ENCODE results near the gene CLCN5.
A peak's percentile ranks its signal among the peaks of the same experiment; 100 is the strongest.

The CLCN5 gene

GRCh38 chrX:49880668-49881067 is 41.7 kb upstream of the CLCN5 start:
- no peak for TF ChIP-seq CTCF (conservative IDR thresholded peaks at IDR 0.05)
- H3K27ac ChIP-seq, result no peak overlapping the region

GRCh38 chrX:49884290-49884862 is 38.0 kb upstream of the CLCN5 start:
- no peak overlapping the region for H3K27ac ChIP-seq
- TF ChIP-seq CTCF (conservative IDR thresholded peaks at IDR 0.05), result peak; percentile 72

- H3K27ac ChIP-seq, result no peak overlapping the region
- no peak for TF ChIP-seq CTCF (conservative IDR thresholded peaks at IDR 0.05)
These were observed 29.9 kb upstream of the CLCN5 start for GRCh38 chrX:49892542-49892941.

GRCh38 chrX:49896951-49897350 is 25.4 kb upstream of the CLCN5 start:
- no peak overlapping the region for H3K27ac ChIP-seq
- no peak for TF ChIP-seq CTCF (conservative IDR thresholded peaks at IDR 0.05)

GRCh38 chrX:49901048-49901447 is 21.3 kb upstream of the CLCN5 start:
- no peak for TF ChIP-seq CTCF (conservative IDR thresholded peaks at IDR 0.05)
- H3K27ac ChIP-seq, result no peak overlapping the region; the same call in 1 of the 2 replicates

- no peak overlapping the region for H3K27ac ChIP-seq
- no peak for TF ChIP-seq CTCF (conservative IDR thresholded peaks at IDR 0.05)
These were observed 12.1 kb upstream of the CLCN5 start for GRCh38 chrX:49910344-49910743.

GRCh38 chrX:49912086-49912485 is 10.3 kb upstream of the CLCN5 start:
- TF ChIP-seq CTCF (conservative IDR thresholded peaks at IDR 0.05), result no peak
- no peak overlapping the region for H3K27ac ChIP-seq
